ENCODE data around the gene NBEAL2.
A peak's percentile ranks its signal among the peaks of the same experiment; 100 is the strongest.

Gene NBEAL2

GRCh38 chr3:47016934-47017435 lies 37.5 kb downstream of the NBEAL2 start:
- in situ Hi-C loops (cut with MboI; ENCODE audit: low pct_unique_long_range_greater_than_20kb, low sequenced_read_pairs, unreplicated experiment) = no loop called here
- peak; percentile 41 for DNase-seq (ENCODE audit: low spot score)
- TF ChIP-seq CTCF (IDR thresholded peaks at IDR 0.05; ENCODE audit: extremely low read depth, insufficient read depth, missing control alignments) = no peak

DNA sequence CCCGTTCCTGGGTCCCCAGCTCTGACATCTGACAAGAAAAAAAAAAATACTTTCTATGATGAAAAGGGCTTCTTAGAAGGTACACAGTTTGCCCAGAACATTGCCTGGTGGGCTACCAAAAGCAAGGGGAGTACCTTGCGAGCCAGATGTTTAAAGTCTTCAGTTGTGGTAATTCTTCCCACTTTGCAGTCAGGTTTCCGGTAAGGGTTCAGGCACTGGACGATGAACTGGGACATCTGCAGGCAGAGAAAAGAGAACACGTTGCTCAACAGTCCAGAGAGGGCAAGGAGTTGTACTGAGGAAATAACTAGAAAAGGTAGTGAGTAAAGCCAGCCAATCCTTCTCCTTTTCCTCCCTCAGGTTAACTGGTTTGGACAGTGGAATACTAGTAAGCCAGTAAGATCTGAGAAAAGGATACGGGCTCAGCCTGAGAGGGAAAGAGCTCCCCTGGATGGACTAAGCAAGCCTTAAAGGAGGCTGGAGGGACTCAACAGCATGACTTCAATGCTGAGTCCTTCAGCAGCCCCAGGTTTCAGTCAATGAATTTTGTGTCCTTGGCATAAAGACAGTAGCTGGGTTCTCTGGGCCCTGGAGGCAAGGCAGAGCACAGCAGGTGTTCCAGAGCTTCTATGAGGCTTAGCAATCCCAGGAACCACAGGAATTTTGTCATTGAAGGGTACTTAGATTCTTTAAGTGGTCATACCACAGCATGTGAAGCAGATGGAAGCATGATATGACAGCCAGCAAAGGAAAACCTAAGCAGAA lies 38.2 kb downstream of the NBEAL2 start:
- in situ Hi-C loops (cut with MboI; ENCODE audit: low pct_unique_long_range_greater_than_20kb, low sequenced_read_pairs, unreplicated experiment) = no loop called here
- no peak for TF ChIP-seq CTCF (IDR thresholded peaks at IDR 0.05; ENCODE audit: extremely low read depth, insufficient read depth, missing control alignments)
- DNase-seq (ENCODE audit: low spot score) = no peak

GRCh38 chr3:47018269-47018611 lies 38.8 kb downstream of the NBEAL2 start:
- no peak for TF ChIP-seq CTCF (IDR thresholded peaks at IDR 0.05; ENCODE audit: extremely low read depth, insufficient read depth, missing control alignments)
- in situ Hi-C loops (cut with MboI; ENCODE audit: low pct_unique_long_range_greater_than_20kb, low sequenced_read_pairs, unreplicated experiment) = no loop called here
- no peak for DNase-seq (ENCODE audit: low spot score)

- peak; percentile 64 for DNase-seq (ENCODE audit: low spot score)
- no peak for TF ChIP-seq CTCF (IDR thresholded peaks at IDR 0.05; ENCODE audit: extremely low read depth, insufficient read depth, missing control alignments)
- in situ Hi-C loops (cut with MboI; ENCODE audit: low pct_unique_long_range_greater_than_20kb, low sequenced_read_pairs, unreplicated experiment) = no loop called here
Measured at GRCh38 chr3:47019201-47019600, 39.7 kb downstream of the NBEAL2 start.

DNA sequence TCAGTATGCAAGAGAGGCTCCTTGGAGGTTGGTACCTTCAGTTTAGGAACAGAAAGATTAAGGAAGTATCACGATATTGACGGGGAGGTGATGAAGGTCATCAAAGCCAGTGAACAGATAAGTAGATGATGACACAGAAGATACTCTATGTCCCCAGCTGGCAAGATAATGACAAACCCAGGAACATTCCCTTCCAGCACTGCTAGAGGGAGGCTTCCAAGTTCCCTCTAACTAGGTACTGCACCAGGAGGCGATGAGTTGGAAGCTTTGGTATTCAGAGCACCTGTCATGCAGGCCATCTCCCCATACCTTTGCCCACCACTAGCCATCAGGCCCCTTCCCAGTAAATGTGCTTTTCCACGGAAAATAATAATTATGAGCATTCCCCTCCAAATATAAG lies 40.8 kb downstream of the NBEAL2 start:
- no peak for TF ChIP-seq CTCF (IDR thresholded peaks at IDR 0.05; ENCODE audit: extremely low read depth, insufficient read depth, missing control alignments)
- in situ Hi-C loops (cut with MboI; ENCODE audit: low pct_unique_long_range_greater_than_20kb, low sequenced_read_pairs, unreplicated experiment) = no loop called here
- no peak for DNase-seq (ENCODE audit: low spot score)

DNA sequence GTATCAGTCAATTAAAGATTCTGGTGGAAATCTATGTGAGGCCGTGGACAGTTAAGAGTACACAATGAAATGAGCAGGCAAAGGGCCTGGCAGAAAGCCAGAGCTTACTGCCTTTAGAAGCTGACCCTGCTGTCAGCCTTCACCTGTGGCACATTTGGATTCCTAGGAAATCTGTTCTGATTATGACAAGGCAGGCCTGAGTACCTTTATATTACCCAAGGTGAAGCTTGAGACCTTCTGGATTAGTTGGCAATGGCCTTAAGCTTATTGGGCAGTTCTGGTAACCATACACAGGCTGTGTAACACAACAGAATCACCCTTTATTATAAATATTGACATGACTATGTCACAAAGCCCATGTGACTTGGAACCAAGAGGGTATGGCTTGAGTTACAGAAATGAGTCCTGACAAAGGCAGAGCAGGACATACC lies 43.2 kb downstream of the NBEAL2 start:
- in situ Hi-C loops (cut with MboI; ENCODE audit: low pct_unique_long_range_greater_than_20kb, low sequenced_read_pairs, unreplicated experiment) = no loop called here
- no peak for DNase-seq (ENCODE audit: low spot score)

More for the DNA sequence above, 43.2 kb downstream of the NBEAL2 start:
- TF ChIP-seq CTCF (IDR thresholded peaks at IDR 0.05; ENCODE audit: extremely low read depth, insufficient read depth, missing control alignments) = no peak

All from GM13977 (cell line).